HepG2 (cell line): ENCODE results near the gene CDC34. TPM values are rescaled to one million over a fixed set of nuclear protein-coding genes. Genes with fewer than 3 reads are reported as not detected.
A peak's percentile ranks its signal among the peaks of the same experiment; 100 is the strongest.

Experiments used
- CTCF ChIP-seq: sonication (generic); formaldehyde crosslinking; IDR thresholded peaks from 2 replicates; pipeline ENCODE4 v1.5.0; 2020; ENCODE audit warnings: mild to moderate bottlenecking, missing genetic modification reagents, moderate library complexity
- ESRRA ChIP-seq: sonication (generic); formaldehyde crosslinking; IDR thresholded peaks from 2 replicates; pipeline ENCODE4 v1.5.1; 2020; ENCODE audit warnings: mild to moderate bottlenecking, low read depth, missing genetic modification reagents
- HCFC1 ChIP-seq: fragments of 150-350 bp; IDR thresholded peaks from 2 replicates; pipeline ENCODE4 v1.6.1; 2014; ENCODE audit warnings: low read depth, low read length
- PAX8 ChIP-seq: sonication (generic); formaldehyde crosslinking; IDR thresholded peaks from 2 replicates; pipeline ENCODE4 v1.8.0; 2022; ENCODE audit warnings: mild to moderate bottlenecking, missing genetic modification reagents, borderline replicate concordance
- PREB ChIP-seq: sonication (generic); formaldehyde crosslinking; IDR thresholded peaks from 2 replicates; pipeline ENCODE4 v1.4.0; 2020; ENCODE audit warnings: missing genetic modification reagents
- RXRB ChIP-seq: IDR thresholded peaks from 2 replicates; pipeline ENCODE4 v1.6.1; 2016; ENCODE audit warnings: borderline replicate concordance, missing genetic modification reagents, missing compliant biosample characterization
- SP1 ChIP-seq, 2 experiments: fragments of 450-650 bp in 1 of 2; sonication (generic) in 1 of 2; formaldehyde crosslinking in 1 of 2; IDR thresholded peaks; 2 replicates each; pipeline versions ENCODE4 v1.4.0 to v1.6.1; 2016 to 2020; ENCODE audit warnings: missing genetic modification reagents in 1 of 2
- SP5 ChIP-seq: IDR thresholded peaks from 2 replicates; pipeline ENCODE4 v1.6.1; 2016; ENCODE audit warnings: low read depth, borderline replicate concordance
- SRSF1 ChIP-seq: fragments of 200-400 bp; formaldehyde crosslinking; optimal IDR thresholded peaks from 2 replicates; pipeline ENCODE3; 2017; ENCODE audit warnings: mild to moderate bottlenecking, low read depth, low read length, moderate library complexity
- TAF1 ChIP-seq: sonication (generic); formaldehyde crosslinking; IDR thresholded peaks from 2 replicates; pipeline ENCODE4 v1.4.0; 2020; ENCODE audit warnings: missing genetic modification reagents
- THAP11 ChIP-seq: IDR thresholded peaks from 2 replicates; pipeline ENCODE4 v1.6.1; 2016; ENCODE audit warnings: missing biosample characterization, missing genetic modification reagents
- YEATS4 ChIP-seq: sonication (generic); formaldehyde crosslinking; IDR thresholded peaks from 2 replicates; pipeline ENCODE4 v1.4.0; 2020; ENCODE audit warnings: missing genetic modification reagents, borderline replicate concordance
- ZBTB20 ChIP-seq: sonication (generic); formaldehyde crosslinking; IDR thresholded peaks from 2 replicates; pipeline ENCODE4 v1.8.1; 2023; ENCODE audit warnings: missing genetic modification reagents, low read depth, mild to moderate bottlenecking, borderline replicate concordance
- ZBTB26 ChIP-seq: IDR thresholded peaks from 2 replicates; pipeline ENCODE4 v1.6.1; 2016; ENCODE audit warnings: missing compliant biosample characterization, missing genetic modification reagents, borderline replicate concordance
- ZNF160 ChIP-seq: sonication (generic); formaldehyde crosslinking; IDR thresholded peaks from 2 replicates; pipeline ENCODE4 v1.8.0; 2022; ENCODE audit warnings: mild to moderate bottlenecking, inconsistent platforms, missing genetic modification reagents
- ZNF205 ChIP-seq: IDR thresholded peaks from 2 replicates; pipeline ENCODE4 v1.6.1; 2018; ENCODE audit warnings: missing biosample characterization, missing genetic modification reagents
- ZNF230 ChIP-seq: sonication (generic); formaldehyde crosslinking; IDR thresholded peaks from 2 replicates; pipeline ENCODE4 v1.4.0; 2020; ENCODE audit warnings: mild to moderate bottlenecking, missing genetic modification reagents
- ZNF350 ChIP-seq: sonication (generic); formaldehyde crosslinking; IDR thresholded peaks from 2 replicates; pipeline ENCODE4 v1.4.0; 2020; ENCODE audit warnings: mild to moderate bottlenecking, low read depth, missing genetic modification reagents, borderline replicate concordance
- ZNF556 ChIP-seq: sonication (generic); formaldehyde crosslinking; IDR thresholded peaks from 2 replicates; pipeline ENCODE4 v1.4.0; 2020; ENCODE audit warnings: mild to moderate bottlenecking, missing genetic modification reagents, borderline replicate concordance
- ZNF580 ChIP-seq: IDR thresholded peaks from 2 replicates; pipeline ENCODE4 v1.6.1; 2016; ENCODE audit warnings: low read depth, borderline replicate concordance
- ZNF615 ChIP-seq: sonication (generic); formaldehyde crosslinking; IDR thresholded peaks from 2 replicates; pipeline ENCODE4 v1.5.0; 2020; ENCODE audit warnings: mild to moderate bottlenecking, missing genetic modification reagents, borderline replicate concordance
- ZNF770 ChIP-seq: sonication (generic); formaldehyde crosslinking; IDR thresholded peaks from 2 replicates; pipeline ENCODE4 v1.5.0; 2020; ENCODE audit warnings: mild to moderate bottlenecking, missing genetic modification reagents
- ZZZ3 ChIP-seq: sonication (generic); formaldehyde crosslinking; IDR thresholded peaks from 2 replicates; pipeline ENCODE4 v1.4.0; 2020; ENCODE audit warnings: missing genetic modification reagents, mild to moderate bottlenecking, borderline replicate concordance
- polyA plus RNA-seq, 8 experiments: library from polyadenylated mRNA; depleted of rRNA in 3 of 8; stranded (reverse) in 7 of 8; unstranded in 1 of 8; fragments of >200 nt; fragmentation: Illumina TruSeq in 4 of 8; extraction: Trizol in 4 of 8; gene quantifications; 2 replicates each; pipeline versions ENCODE4 v1.2.1 to v1.2.3, GENCODE V29; 2011 to 2016; ENCODE audit warnings: low read depth in 4 of 8, missing spikeins in 1 of 8, mixed read lengths in 1 of 8; ENCODE audit not compliant: insufficient read depth in 1 of 8
- total RNA-seq, 5 experiments: library from RNA; depleted of rRNA; stranded (reverse); fragments of >200 nt; fragmentation: Illumina TruSeq; extraction: Trizol; gene quantifications; 2 replicates each; pipeline ENCODE4 v1.2.3, GENCODE V29; 2016; ENCODE audit warnings: low read depth in 1 of 5

The CDC34 gene
- total and polyA plus RNA-seq, 2 of the 13 experiments (the other 11 are each of a cell fraction or from before 2014, with no cell fraction given) = 138 to 150 TPM

- TF ChIP-seq ZBTB26 (CRISPR knock-in tag) (peak; percentile 46; the same call in 1 of the 2 replicates), ZNF230 (0 out of 2 replicates have a peak, but pooled peaks have one; percentile 43), ZNF615 (CRISPR knock-in tag) (peak; percentile 63; the same call in 1 of the 2 replicates), THAP11 (CRISPR knock-in tag) (peak; percentile 59), ZNF350 (CRISPR knock-in tag) (peak; percentile 52; the same call in 1 of the 2 replicates), YEATS4 (CRISPR knock-in tag) (peak; percentile 57; the same call in 1 of the 2 replicates), TAF1 (CRISPR knock-in tag) (peak; percentile 47; the same call in 1 of the 2 replicates), ZNF205 (0 out of 2 replicates have a peak, but pooled peaks have one; percentile 26), SRSF1 (no peak), ZBTB20 (0 out of 2 replicates have a peak, but pooled peaks have one; percentile 40), SP5 (CRISPR knock-in tag) (peak; percentile 29; the same call in 1 of the 2 replicates), ZZZ3 (CRISPR knock-in tag) (peak; percentile 60; the same call in 1 of the 2 replicates), ESRRA (no peak), RXRB (0 out of 2 replicates have a peak, but pooled peaks have one; percentile 13), ZNF580 (CRISPR knock-in tag) (0 out of 2 replicates have a peak, but pooled peaks have one; percentile 35), HCFC1 (no peak), ZNF160 (0 out of 2 replicates have a peak, but pooled peaks have one; percentile 49), SP1 (IDR thresholded peaks at IDR 0.05) (no peak), SP1 (CRISPR knock-in tag; IDR thresholded peaks at IDR 0.05) (peak; percentile 83), ZNF770 (peak; percentile 54; the same call in 1 of the 2 replicates), PAX8 (peak; percentile 70; the same call in 1 of the 2 replicates), CTCF (CRISPR knock-in tag) (no peak), PREB (CRISPR knock-in tag) (no peak), ZNF556 (CRISPR knock-in tag) (0 out of 2 replicates have a peak, but pooled peaks have one; percentile 47)
Observed at GRCh38 chr19:491146-491741, 40.3 kb upstream of the CDC34 start (continued).
